Lung microvascular endothelial cell (primary cell): ENCODE measurements around the gene TECTB. TPM values are rescaled to one million over a fixed set of nuclear protein-coding genes. Genes with fewer than 3 reads are reported as not detected.

Experiments used
- DNase-seq, 2 donors: peaks; one replicate each; pipeline versions ENCODE4 v3.0.0 to v3.0.0-alpha.2; 2010; ENCODE audit warnings: low read depth in 2 of 2
- total RNA-seq: library from RNA; depleted of rRNA; stranded (reverse); fragments of >200 nt; gene quantifications from 2 replicates; pipeline ENCODE4 v1.2.1, GENCODE V29; 2014

Gene TECTB
- total RNA-seq, 1 donor from 2014 or later, result not detected

GRCh38 chr10:112307358-112308124, 24.3 kb downstream of the TECTB start:
- DNase-seq, result peak; percentile 44 to 52

GRCh38 chr10:112308125-112308502, 24.9 kb downstream of the TECTB start:
- no peak for DNase-seq

DNA sequence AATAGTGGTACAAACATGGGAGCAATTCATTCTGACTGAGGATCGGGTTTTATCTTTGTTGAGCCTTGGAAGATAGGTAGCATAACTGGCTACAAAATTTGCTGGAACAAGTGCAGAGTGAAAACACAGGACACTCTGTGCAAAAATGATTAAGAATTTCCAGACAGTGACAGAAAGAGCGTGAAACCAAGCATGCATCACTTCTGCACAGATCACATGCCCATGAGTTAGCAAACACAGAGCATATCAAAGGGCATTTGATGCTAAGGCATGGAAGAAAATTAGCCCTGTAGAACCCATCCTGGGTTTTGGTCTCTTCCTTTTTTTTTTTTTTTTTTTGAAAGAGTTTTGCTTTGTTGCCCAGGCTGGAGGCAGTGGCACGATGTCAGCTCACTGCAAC, 28.3 kb downstream of the TECTB start:
- DNase-seq, result no peak

DNA sequence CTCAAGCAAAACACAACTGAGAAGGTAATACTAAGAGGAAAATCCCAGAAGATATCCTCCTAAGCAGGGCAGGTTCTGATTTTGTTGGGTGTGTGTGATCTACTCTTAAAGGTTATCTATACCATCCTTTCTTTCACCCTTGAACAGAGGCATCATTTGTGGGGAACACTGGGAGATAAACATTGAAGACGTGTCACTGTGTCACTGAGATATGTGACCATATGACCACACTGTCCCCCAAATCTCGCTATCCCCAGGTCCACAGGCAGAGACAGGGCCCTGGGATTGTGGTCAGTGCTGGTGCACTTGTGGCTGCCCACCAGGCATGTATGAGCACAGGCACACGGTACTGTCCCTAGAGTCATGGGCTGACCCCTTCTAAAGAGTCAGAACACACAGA, 30.0 kb downstream of the TECTB start:
- no peak for DNase-seq

DNA sequence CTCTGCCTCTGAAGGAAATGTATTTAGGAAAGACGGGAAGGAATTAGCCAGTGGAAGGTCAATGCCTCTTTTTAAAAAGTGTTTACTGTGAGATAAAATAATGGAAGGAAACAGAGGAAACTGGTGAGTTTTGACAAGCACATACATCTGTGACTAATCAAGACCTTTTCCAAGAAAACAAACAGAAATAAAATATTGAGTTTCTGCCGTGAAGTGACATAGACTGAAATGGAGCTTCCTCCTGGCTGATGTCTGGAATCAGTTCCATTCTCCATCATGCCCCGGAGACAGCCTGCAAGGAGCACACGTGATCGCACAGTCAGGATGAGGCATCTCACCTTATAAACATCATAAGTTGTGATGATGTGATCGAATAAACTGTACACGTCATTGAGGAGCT, 30.7 kb downstream of the TECTB start:
- peak; percentile 30 to 63 for DNase-seq

DNA sequence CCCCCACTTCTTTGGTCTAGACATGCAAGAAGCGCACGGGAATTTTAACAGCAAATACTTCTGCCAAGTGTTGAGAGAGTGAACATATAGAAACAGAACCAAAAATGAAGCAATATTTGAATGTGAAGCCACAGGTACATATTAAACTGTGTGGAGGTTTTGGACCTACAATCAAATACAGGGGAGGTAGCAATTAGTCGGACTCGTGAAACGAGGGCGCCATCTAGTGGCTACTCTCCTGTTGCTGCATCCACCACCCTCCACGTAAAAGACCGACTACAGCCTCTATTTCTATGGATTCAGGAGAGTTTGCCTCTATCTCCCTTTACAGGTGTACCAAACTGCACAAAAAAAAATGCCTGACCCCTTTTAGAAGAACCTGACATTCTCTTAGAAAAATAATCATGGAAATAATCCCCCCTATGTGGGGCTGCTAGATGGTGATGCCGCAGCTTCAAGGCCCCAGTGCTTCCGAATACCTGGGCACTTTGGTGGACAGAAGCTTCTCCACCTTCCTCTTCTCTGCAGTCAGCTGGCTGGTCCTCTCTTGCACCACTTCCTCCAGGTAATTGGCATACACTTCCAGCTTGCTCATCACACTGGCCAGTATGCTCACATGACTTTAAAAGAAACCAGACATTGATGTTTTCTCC, 31.7 kb downstream of the TECTB start:
- DNase-seq, result peak; percentile 79 to 89

DNA sequence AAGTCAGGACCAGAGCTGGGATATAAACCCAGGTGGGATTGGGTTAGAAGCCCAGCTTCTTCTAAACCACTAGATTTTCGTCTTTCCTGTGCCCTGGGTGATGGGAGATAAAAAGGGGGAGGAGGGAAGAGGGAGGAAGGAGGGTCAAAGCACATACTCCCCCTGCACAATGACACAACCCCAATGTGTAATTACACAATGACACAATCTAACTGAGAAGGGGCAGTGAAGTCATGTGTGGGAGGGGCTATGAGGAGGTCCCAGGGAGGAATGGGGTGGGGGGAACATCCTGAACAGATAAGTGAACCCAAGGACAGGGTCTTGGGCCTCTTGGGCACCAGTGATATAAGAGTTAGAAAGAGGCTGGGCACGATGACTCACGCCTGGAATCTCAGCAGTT, 44.5 kb downstream of the TECTB start:
- no peak for DNase-seq

GRCh38 chr10:112330162-112330561, 47.0 kb downstream of the TECTB start:
- no peak for DNase-seq

GRCh38 chr10:112330607-112331160, 47.5 kb downstream of the TECTB start:
- no peak for DNase-seq

GRCh38 chr10:112332022-112332421, 48.8 kb downstream of the TECTB start:
- no peak for DNase-seq

DNA sequence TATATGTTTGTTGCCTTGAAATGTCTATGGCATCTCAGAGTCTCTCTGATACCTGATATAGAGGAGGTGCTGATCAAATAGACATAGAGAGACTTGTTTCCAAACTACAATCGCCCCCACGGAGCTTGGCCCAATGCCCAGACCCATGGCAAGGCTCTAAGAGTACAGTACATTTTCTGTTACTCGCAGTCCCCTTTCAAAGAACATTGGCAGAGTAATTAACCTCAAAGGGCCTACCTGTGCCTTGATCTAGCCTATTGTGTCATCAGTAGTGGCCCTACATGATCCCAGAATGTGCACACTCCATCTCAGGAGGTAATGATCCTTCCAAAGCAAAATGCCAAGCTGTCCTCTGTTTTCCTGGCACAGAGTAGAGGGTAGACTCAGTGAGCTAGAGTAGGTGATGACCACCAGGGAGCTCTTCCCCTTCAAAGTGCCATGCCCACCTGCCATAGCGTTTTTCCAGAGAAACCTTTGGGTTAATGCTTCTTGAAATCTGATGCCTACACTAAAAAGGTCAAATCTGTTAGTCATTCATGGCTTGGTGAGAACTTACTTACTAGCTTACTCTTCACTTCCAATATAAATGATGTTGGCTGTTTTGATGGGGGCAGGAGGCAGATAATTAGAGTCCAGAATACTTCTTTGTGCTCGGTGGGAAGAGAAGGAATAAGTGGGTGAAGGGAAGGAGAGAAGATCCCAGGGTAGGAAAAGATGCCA, 49.5 kb downstream of the TECTB start:
- no peak for DNase-seq

DNA sequence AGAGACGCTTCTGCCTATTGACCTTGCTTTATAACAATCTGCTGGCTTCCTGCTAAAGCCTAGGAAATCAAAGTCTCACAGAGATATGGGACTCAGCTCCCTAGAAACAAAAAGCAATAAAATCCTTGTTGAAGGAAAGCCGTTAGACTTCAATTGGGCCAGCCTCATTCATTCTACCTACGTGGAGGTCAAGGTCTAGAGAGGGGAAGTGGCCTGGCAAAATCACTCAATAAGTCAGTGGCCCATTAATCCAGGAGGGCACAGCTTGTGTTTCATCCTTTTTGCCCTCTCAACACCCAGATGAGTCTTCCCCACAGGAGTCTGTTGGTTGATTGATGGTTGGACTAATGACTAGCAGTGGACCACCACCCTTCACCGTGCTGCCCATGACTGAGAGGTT, 50.3 kb downstream of the TECTB start:
- DNase-seq, result no peak

DNA sequence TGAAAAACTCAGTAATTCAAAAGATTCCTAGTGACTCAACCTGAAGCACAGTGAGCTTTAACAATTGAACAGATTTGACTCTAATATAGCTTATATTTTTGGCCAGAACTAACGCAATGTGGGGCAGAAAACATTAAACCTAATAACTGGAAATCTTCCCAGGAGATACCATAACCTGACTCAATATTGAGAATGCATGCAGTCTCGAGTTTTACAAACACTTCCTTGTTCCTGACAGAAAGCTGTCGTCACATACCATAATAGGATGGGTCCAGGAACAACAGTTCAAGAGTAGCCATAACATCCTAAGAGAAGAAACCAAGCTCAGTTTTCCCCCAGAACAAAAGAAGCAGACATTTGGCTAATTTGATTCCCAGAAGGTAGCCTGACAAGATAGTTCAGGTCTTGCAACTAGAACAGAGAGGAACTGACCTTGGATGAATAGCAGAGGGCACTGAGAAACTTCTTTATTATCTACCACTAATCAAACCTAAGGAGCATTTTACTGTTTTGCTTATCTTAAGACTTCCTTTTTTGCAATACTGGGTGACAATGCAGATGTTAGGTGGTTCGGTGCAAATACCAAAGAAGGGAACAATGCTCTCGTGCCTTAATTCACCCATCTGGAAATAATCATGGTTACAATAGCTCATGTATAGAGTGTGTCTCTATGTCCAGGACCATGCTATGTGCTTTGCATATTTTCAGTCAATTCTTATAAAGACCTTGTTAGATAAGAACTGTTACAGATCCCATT, 52.1 kb downstream of the TECTB start:
- DNase-seq, result no peak

- no peak for DNase-seq
Observed at GRCh38 chr10:112335868-112336265, 52.7 kb downstream of the TECTB start.

DNA sequence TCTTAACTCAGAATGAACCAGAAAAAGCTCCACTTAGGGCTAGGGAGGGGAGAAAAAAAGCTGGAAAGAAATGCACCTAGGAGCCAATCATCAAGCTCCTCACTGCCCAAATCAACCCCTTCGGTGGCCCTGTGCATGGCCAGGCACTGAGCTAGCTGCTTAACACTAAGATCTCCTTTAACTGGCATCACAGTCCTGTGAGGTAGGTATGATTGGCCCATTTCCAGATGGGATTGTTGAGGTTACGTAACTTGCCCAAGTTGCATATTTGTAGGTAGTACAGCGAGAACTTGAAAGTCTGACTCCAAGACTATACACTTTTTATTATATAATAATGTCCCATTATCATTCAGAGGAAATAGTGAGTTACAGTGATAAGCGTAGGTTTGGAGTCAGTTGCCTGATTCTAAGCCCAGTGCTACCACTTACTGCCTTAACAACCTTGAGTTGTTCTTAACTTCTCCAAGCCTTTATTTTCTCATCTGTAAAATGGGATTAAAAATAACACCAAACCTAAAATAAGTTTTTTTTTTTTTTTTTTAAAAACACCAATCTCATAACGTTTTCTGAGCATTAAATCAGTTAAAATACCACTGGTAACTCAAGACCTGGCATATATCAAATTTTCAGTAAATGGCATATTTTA, 53.5 kb downstream of the TECTB start:
- DNase-seq, result no peak

GRCh38 chr10:112338957-112339356, 55.8 kb downstream of the TECTB start:
- no peak for DNase-seq

- DNase-seq, result no peak
Observed at GRCh38 chr10:112340601-112341000, 57.4 kb downstream of the TECTB start.

GRCh38 chr10:112343056-112343806, 60.0 kb downstream of the TECTB start:
- peak; percentile 20 to 87 for DNase-seq

DNA sequence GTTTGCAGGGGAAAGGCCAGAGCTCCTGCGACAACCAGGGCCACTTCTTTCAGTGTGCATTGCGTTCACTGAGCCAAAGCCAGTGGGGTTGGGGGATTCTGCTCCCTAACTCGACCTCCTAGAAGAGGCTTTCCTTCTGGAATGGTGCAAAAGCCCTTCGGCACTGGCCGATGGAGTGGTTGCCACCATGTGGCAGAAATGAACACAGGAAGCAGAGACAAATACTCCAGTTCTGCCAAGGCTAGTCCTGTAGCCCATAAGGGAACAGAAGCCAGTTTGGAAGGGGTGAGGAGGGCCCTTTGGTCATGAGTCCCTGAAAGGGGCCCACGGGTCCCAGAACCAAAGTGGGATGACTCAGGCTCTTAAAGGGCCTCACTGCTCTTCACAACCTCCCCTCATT, 61.1 kb downstream of the TECTB start:
- no peak for DNase-seq

- no peak for DNase-seq
Observed at GRCh38 chr10:112345202-112345601, 62.0 kb downstream of the TECTB start.
